Lung (tissue), 12 donors: ENCODE data around the gene CREB3L4. TPM values are rescaled to one million over a fixed set of nuclear protein-coding genes. Genes with fewer than 3 reads are reported as not detected.

Experiments
- ATAC-seq: fragments of 200-7000 bp; cut with Tn5 transposase; one replicate; pipeline ENCODE4 v1.9.1; 2020; ENCODE audit warnings: moderate number of reproducible peaks; ENCODE audit not compliant: insufficient read depth, low FRiP score
- DNase-seq, 3 donors: peaks; one replicate each; pipeline ENCODE4 v3.0.0-alpha.2; 2013 to 2017
- H3K27ac ChIP-seq, 2 donors: one replicate each; pipeline ENCODE4 v1.5.1; 2013; ENCODE audit warnings: mild to moderate bottlenecking in 2 of 2, moderate library complexity in 2 of 2, control low read depth in 1 of 2, inconsistent platforms in 1 of 2, low read depth in 1 of 2, low read length in 1 of 2
- H3K27me3 ChIP-seq, 3 donors: one replicate each; pipeline ENCODE4 v1.5.1; 2013; ENCODE audit warnings: low read length in 2 of 3; ENCODE audit not compliant: control insufficient read depth in 3 of 3, insufficient read depth in 3 of 3
- H3K36me3 ChIP-seq, 4 donors: one replicate each; pipeline ENCODE4 v1.5.1; 2013; ENCODE audit warnings: low read length in 4 of 4, mild to moderate bottlenecking in 1 of 4, moderate library complexity in 1 of 4; ENCODE audit not compliant: control insufficient read depth in 4 of 4, insufficient read depth in 4 of 4
- H3K4me1 ChIP-seq, 5 donors: one replicate each; pipeline ENCODE4 v1.5.1; 2013; ENCODE audit warnings: low read length in 5 of 5, mild to moderate bottlenecking in 2 of 5, moderate library complexity in 1 of 5; ENCODE audit not compliant: control insufficient read depth in 5 of 5, insufficient read depth in 5 of 5
- H3K4me3 ChIP-seq: one replicate; pipeline ENCODE4 v1.5.1; 2013; ENCODE audit warnings: mild to moderate bottlenecking, control low read depth, moderate library complexity
- H3K9ac ChIP-seq, 2 donors: one replicate each; pipeline ENCODE4 v1.5.1; 2013; ENCODE audit warnings: low read length in 2 of 2, control low read depth in 1 of 2; ENCODE audit not compliant: insufficient read depth in 1 of 2
- H3K9me3 ChIP-seq, 4 donors: one replicate each; pipeline ENCODE4 v1.5.1; 2013; ENCODE audit warnings: low read length in 3 of 4, mild to moderate bottlenecking in 1 of 4, moderate library complexity in 1 of 4; ENCODE audit not compliant: control insufficient read depth in 4 of 4, insufficient read depth in 3 of 4
- CTCF ChIP-seq: IDR thresholded peaks from 2 replicates; pipeline ENCODE4 v1.5.1; 2012; ENCODE audit warnings: mild to moderate bottlenecking; ENCODE audit errors: control extremely low read depth, extremely low read depth
- WGBS, 2 donors: extraction: QIAGEN DNeasy Blood & Tissue Kit; methylation state at CpG; one replicate each; pipeline ENCODE4 v1.1.7; 2013; 5-methylcytosine and 5-hydroxymethylcytosine counted together
- polyA plus RNA-seq, 2 donors: library from polyadenylated mRNA; stranded (reverse); fragments of 200-250 nt; gene quantifications; one replicate each; pipeline ENCODE4 v1.2.1, GENCODE V29; 2013
- total RNA-seq, 2 donors: library from RNA; depleted of rRNA in 1 of 2; stranded (reverse); fragments of >200 nt in 1 of 2; gene quantifications; one replicate each; pipeline ENCODE4 v1.2.1, GENCODE V29; 2014 to 2021
- donor health status: control.
- donor health status: control.
- donor health status: Bipolar disorder and iron deficiency.
- donor health status: healthy.
- donor health status: DM: yes; HTN: yes; CAD: no.

Gene CREB3L4
- total and polyA plus RNA-seq, 4 donors, result 9.5 to 21.8 (median 13.6) TPM

GRCh38 chr1:153932156-153933131, 35.3 kb upstream of the CREB3L4 start:
- H3K9ac ChIP-seq, result no peak overlapping the region
- no peak overlapping the region for H3K4me3 ChIP-seq
- TF ChIP-seq CTCF, result no peak
- no peak for DNase-seq
- 96 to 97% methylated on average over 18 of the region's 18 CpGs for WGBS, 2 donors
- H3K36me3 ChIP-seq, result peaks cover 15 to 63% (median 39%) of the 10 kb centered on the region in 4 donors
- H3K27me3 ChIP-seq, result no peaks in the 10 kb centered on the region
- H3K27ac ChIP-seq, result no peak overlapping the region
- no peak for ATAC-seq
- no peaks in the 10 kb centered on the region for H3K9me3 ChIP-seq
- peaks cover 0 to 4% (median 0%) of the 10 kb centered on the region in 5 donors for H3K4me1 ChIP-seq

- Histone ChIP-seq H3K4me3 (no peak overlapping the region), H3K27me3 (no peaks in the 10 kb centered on the region), H3K4me1 (peaks cover 0 to 3% (median 0%) of the 10 kb centered on the region in 5 donors), H3K9me3 (no peaks in the 10 kb centered on the region), H3K27ac (no peak overlapping the region), H3K36me3 (peaks cover 15 to 68% (median 44%) of the 10 kb centered on the region in 4 donors), H3K9ac (no peak overlapping the region)
- no peak for DNase-seq
- ATAC-seq, result no peak
- WGBS, 2 donors, result 93 to 95% methylated on average over 12 to 14 of the region's 14 CpGs
- no peak for TF ChIP-seq CTCF
These were observed 34.3 kb upstream of the CREB3L4 start for GRCh38 chr1:153933430-153933829.

- DNase-seq (no peak), ATAC-seq (no peak)
- Histone ChIP-seq H3K36me3 (peaks cover 15 to 69% (median 44%) of the 10 kb centered on the region in 4 donors), H3K4me1 (peaks cover 0 to 1% (median 0%) of the 10 kb centered on the region in 5 donors), H3K4me3 (no peak overlapping the region), H3K27me3 (no peaks in the 10 kb centered on the region), H3K9ac (no peak overlapping the region), H3K9me3 (no peaks in the 10 kb centered on the region), H3K27ac (no peak overlapping the region)
- WGBS, 2 donors, result 97 to 98% methylated on average over 11 of the region's 11 CpGs
- no peak for TF ChIP-seq CTCF
These were observed 33.7 kb upstream of the CREB3L4 start for GRCh38 chr1:153933955-153934354.
